GM12878 (cell line): ENCODE measurements around the gene RNLS. TPM values are rescaled to one million over a fixed set of nuclear protein-coding genes. Genes with fewer than 3 reads are reported as not detected.

Experiments used
- ATAC-seq: fragments of 200-7000 bp; cut with Tn5 transposase; 3 replicates; pipeline ENCODE4 v1.9.1; 2020; ENCODE audit warnings: mild to moderate bottlenecking, moderate library complexity
- BruUV-seq: library from RNA; stranded (reverse); fragments of 400-500 nt; replicated peaks from 2 replicates; lab custom pipeline; 2021; lab: Mats Ljungman, UMichigan
- CTCF ChIA-PET: fragments of 300-600 bp; sonication (Branson Sonifier 250); formaldehyde crosslinking; extraction: SDS; loops from one replicate; lab custom pipeline; 2021; ENCODE audit warnings: inconsistent platforms; lab: Yijun Ruan, JAX
- POLR2A ChIA-PET: fragments of 350-600 bp; formaldehyde crosslinking; extraction: SDS; loops from one replicate; lab custom pipeline; 2021; ENCODE audit warnings: inconsistent platforms; lab: Charles Lee
- RAD21 ChIA-PET: fragments of 300-600 bp; sonication (Branson Sonifier 250); formaldehyde crosslinking; loops from one replicate; lab custom pipeline; 2023; ENCODE audit warnings: antibody characterized with exemption; ENCODE audit not compliant: unreplicated experiment; lab: Charles Lee
- SMC1A ChIA-PET: fragments of 300-600 bp; sonication (Branson Sonifier 250); formaldehyde crosslinking; loops from one replicate; lab custom pipeline; 2023; ENCODE audit not compliant: unreplicated experiment, uncharacterized antibody; lab: Charles Lee
- DNase-seq: peaks from one replicate; pipeline ENCODE4 v3.0.0-alpha.2; 2011; ENCODE audit warnings: low read depth, low spot score
- FAIRE-seq: peaks from 3 replicates; lab custom pipeline; 2011; peaks lifted over from hg19 to GRCh38; lab: Jason Lieb, UNC
- H2AFZ ChIP-seq: 2 replicates; pipeline ENCODE4 v1.6.0; 2011; ENCODE audit warnings: low read depth, low read length, control low read depth; ENCODE audit not compliant: control insufficient read depth
- H3K27ac ChIP-seq: 2 replicates; pipeline ENCODE4 v1.5.1; 2011; ENCODE audit warnings: control low read depth; ENCODE audit not compliant: control insufficient read depth, insufficient read depth
- H3K27me3 ChIP-seq, 2 experiments: replicated peaks in 1 of 2; 2 replicates each; pipeline versions ENCODE4 v1.6.0 to v1.6.1; 2011; ENCODE audit warnings: low read length in 1 of 2; ENCODE audit not compliant: control insufficient read depth in 2 of 2, insufficient read depth in 2 of 2
- H3K36me3 ChIP-seq, 2 experiments: 2 replicates each; pipeline ENCODE4 v1.5.1; 2011; ENCODE audit warnings: low read length in 1 of 2; ENCODE audit not compliant: control insufficient read depth in 2 of 2, insufficient read depth in 2 of 2
- H3K4me1 ChIP-seq: 2 replicates; pipeline ENCODE4 v1.6.1; 2011; ENCODE audit warnings: mild to moderate bottlenecking, low read length, moderate library complexity, mixed read lengths; ENCODE audit not compliant: control insufficient read depth, insufficient read depth
- H3K4me2 ChIP-seq: 2 replicates; pipeline ENCODE4 v1.6.0; 2011; ENCODE audit warnings: control low read depth; ENCODE audit not compliant: control insufficient read depth, insufficient read depth
- H3K4me3 ChIP-seq: fragments of 200-600 bp; sonication (generic); 2 replicates; pipeline ENCODE4 v1.5.1; 2016
- H3K79me2 ChIP-seq: 2 replicates; pipeline ENCODE4 v1.6.0; 2011; ENCODE audit warnings: low read length; ENCODE audit not compliant: control insufficient read depth, insufficient read depth
- H3K9ac ChIP-seq: 2 replicates; pipeline ENCODE4 v1.8.0; 2011; ENCODE audit warnings: low read length, control low read depth, mixed read lengths; ENCODE audit not compliant: control insufficient read depth, insufficient read depth
- H3K9me3 ChIP-seq: replicated peaks from 3 replicates; pipeline ENCODE4 v1.5.1; 2011; ENCODE audit warnings: mild to moderate bottlenecking, low read length; ENCODE audit not compliant: control insufficient read depth, insufficient read depth
- H4K20me1 ChIP-seq: 2 replicates; pipeline ENCODE4 v1.6.0; 2011; ENCODE audit not compliant: control insufficient read depth, insufficient read depth
- BCL3 ChIP-seq: IDR thresholded peaks from 2 replicates; pipeline ENCODE4 v1.6.1; 2011; ENCODE audit warnings: borderline replicate concordance, low read depth, mild to moderate bottlenecking, moderate library complexity, low read length; ENCODE audit not compliant: insufficient read depth, poor library complexity, severe bottlenecking
- CHD2 ChIP-seq: IDR thresholded peaks from 2 replicates; pipeline ENCODE4 v1.6.1; 2011; ENCODE audit warnings: low read depth, low read length, improper control_type of control experiment, borderline replicate concordance
- CREM ChIP-seq: IDR thresholded peaks from 2 replicates; pipeline ENCODE4 v1.6.1; 2014; ENCODE audit warnings: antibody characterized with exemption, low read depth
- GATAD2B ChIP-seq: fragments of 450-650 bp; conservative IDR thresholded peaks from 2 replicates; pipeline ENCODE4 v1.6.1; 2017; ENCODE audit warnings: low read depth, mild to moderate bottlenecking, moderate library complexity
- HDAC6 ChIP-seq: fragments of 200-600 bp; sonication (generic); IDR thresholded peaks from one replicate; pipeline ENCODE4 v1.8.0; 2017; ENCODE audit warnings: antibody characterized with exemption; ENCODE audit not compliant: unreplicated experiment
- KLF5 ChIP-seq: fragments of 450-650 bp; IDR thresholded peaks from 2 replicates; pipeline ENCODE4 v1.6.1; 2014; ENCODE audit warnings: mild to moderate bottlenecking; ENCODE audit not compliant: partially characterized antibody
- PAX5 ChIP-seq: IDR thresholded peaks from 2 replicates; pipeline ENCODE4 v1.6.1; 2011; ENCODE audit warnings: low read depth, low read length, borderline replicate concordance
- RAD21 ChIP-seq: IDR thresholded peaks from 2 replicates; pipeline ENCODE4 v1.6.1; 2011; ENCODE audit warnings: mild to moderate bottlenecking, low read depth, low read length, moderate library complexity; ENCODE audit not compliant: insufficient read depth
- REST ChIP-seq: IDR thresholded peaks from 2 replicates; pipeline ENCODE4 v1.6.1; 2012; ENCODE audit warnings: mild to moderate bottlenecking, low read depth, low read length
- RFX5 ChIP-seq: IDR thresholded peaks from 2 replicates; pipeline ENCODE4 v1.6.1; 2011; ENCODE audit warnings: low read depth, low read length, improper control_type of control experiment
- SPI1 ChIP-seq: IDR thresholded peaks from 2 replicates; pipeline ENCODE4 v1.6.1; 2011; ENCODE audit warnings: low read depth, mild to moderate bottlenecking, low read length, moderate library complexity, borderline replicate concordance; ENCODE audit not compliant: insufficient read depth
- TBL1XR1 ChIP-seq: IDR thresholded peaks from 2 replicates; pipeline ENCODE4 v1.6.1; 2012; ENCODE audit warnings: low read depth, low read length, improper control_type of control experiment
- USF1 ChIP-seq: IDR thresholded peaks from 2 replicates; pipeline ENCODE4 v1.6.1; 2011; ENCODE audit warnings: borderline replicate concordance, low read depth, mild to moderate bottlenecking, moderate library complexity, mixed read lengths, low read length; ENCODE audit not compliant: insufficient read depth; ENCODE audit errors: extremely low read length
- ZBED1 ChIP-seq: IDR thresholded peaks from 2 replicates; pipeline ENCODE4 v1.6.1; 2016; ENCODE audit warnings: borderline replicate concordance
- ZBTB40 ChIP-seq: fragments of 450-650 bp; IDR thresholded peaks from 2 replicates; pipeline ENCODE4 v1.6.1; 2016; ENCODE audit warnings: mild to moderate bottlenecking, moderate library complexity, borderline replicate concordance
- WGBS: methylation state at CpG from one replicate; pipeline ENCODE4 v1.1.6; 2016; ENCODE audit warnings: low lambda C conversion rate; ENCODE audit not compliant: insufficient replicate concordance, insufficient coverage; ENCODE audit errors: missing lambda C conversion rate; 5-methylcytosine and 5-hydroxymethylcytosine counted together
- in situ Hi-C: fragments of 300-500 bp; cut with MboI; formaldehyde crosslinking; loops from 9 replicates; pipeline ENCODE4 v1.14.3; 2018; ENCODE audit warnings: mixed read lengths
- intact Hi-C: fragments of 100-400 bp; cut with micrococcal nuclease; formaldehyde crosslinking; loops from one replicate; pipeline ENCODE4 v1.14.2; 2022; ENCODE audit not compliant: unreplicated experiment
- polyA plus RNA-seq, 11 experiments: library from polyadenylated mRNA; depleted of rRNA in 4 of 11; unstranded in 6 of 11; stranded (reverse) in 5 of 11; fragments of >200 nt; fragmentation: Nextera tagmentation in 4 of 11; fragmentation: Illumina TruSeq in 1 of 11; extraction: Ambion mirVana in 4 of 11; extraction: Trizol in 1 of 11; gene quantifications; 1 replicate in 1 of 11; 2 replicates in 10 of 11; pipeline versions ENCODE4 v1.2.1 to v1.2.3, GENCODE V29; 2011 to 2016; ENCODE audit warnings: inconsistent platforms in 2 of 11, missing spikeins in 2 of 11, low read depth in 1 of 11
- total RNA-seq, 4 experiments: library from RNA; depleted of rRNA in 3 of 4; stranded (reverse); fragments of >200 nt in 3 of 4; fragmentation: Illumina TruSeq in 1 of 4; extraction: Trizol in 1 of 4; gene quantifications; 2 replicates each; pipeline versions ENCODE4 v1.2.1 to v1.2.3, GENCODE V29; 2013 to 2021

The RNLS gene
- total and polyA plus RNA-seq, 10 of the 15 experiments (the other 5 are each of a cell fraction or from before 2014, with no cell fraction given) = 3.4 to 6.7 (median 4.6) TPM

- BruUV-seq = no TSS peak
- Histone ChIP-seq H3K4me2 (no peak overlapping the region), H3K27ac (no peak overlapping the region), H2AFZ (no peak overlapping the region), H3K4me3 (no peak overlapping the region), H4K20me1 (no peaks in the 10 kb centered on the region), H3K36me3 (no peaks in the 10 kb centered on the region), H3K79me2 (no peaks in the 10 kb centered on the region), H3K27me3 (no peaks in the 10 kb centered on the region), H3K4me1 (peaks cover 18% of the 10 kb centered on the region), H3K9me3 (no peaks in the 10 kb centered on the region), H3K9ac (no peak overlapping the region)
- FAIRE-seq = no peak
- 100% methylated on average over 1 of the region's 1 CpG for WGBS
- ChIA-PET CTCF (no interaction called here), POLR2A (no interaction called here), RAD21 (no interaction called here), SMC1A (interaction anchor here (0.8 kb wide), 2 partner anchors 52 to 172 kb away, joined by 3 read pairs; no protein-coding TSS in a partner anchor)
- intact Hi-C loops (no loop called here), in situ Hi-C loops (no loop called here)
- ATAC-seq = no peak
- DNase-seq = no peak
- TF ChIP-seq CREM = no peak
- no peak for TF ChIP-seq TBL1XR1
- no peak for TF ChIP-seq GATAD2B
- no peak for TF ChIP-seq BCL3
- no peak for TF ChIP-seq RAD21
- TF ChIP-seq PAX5 = no peak
- TF ChIP-seq KLF5 = no peak
- no peak for TF ChIP-seq ZBED1
- no peak for TF ChIP-seq RFX5
- TF ChIP-seq ZBTB40 = no peak
- no peak for TF ChIP-seq HDAC6
- TF ChIP-seq USF1 = no peak
- no peak for TF ChIP-seq REST
- no peak for TF ChIP-seq CHD2
- TF ChIP-seq SPI1 = no peak
Observed at GRCh38 chr10:88416801-88417200, 166.3 kb downstream of the RNLS start.
